ENCODE data around the gene NOX5. TPM values are rescaled to one million over a fixed set of nuclear protein-coding genes. Genes with fewer than 3 reads are reported as not detected.

The NOX5 gene
- total RNA-seq, 2 donors from 2014 or later: 0.16 to 0.19 TPM

DNA sequence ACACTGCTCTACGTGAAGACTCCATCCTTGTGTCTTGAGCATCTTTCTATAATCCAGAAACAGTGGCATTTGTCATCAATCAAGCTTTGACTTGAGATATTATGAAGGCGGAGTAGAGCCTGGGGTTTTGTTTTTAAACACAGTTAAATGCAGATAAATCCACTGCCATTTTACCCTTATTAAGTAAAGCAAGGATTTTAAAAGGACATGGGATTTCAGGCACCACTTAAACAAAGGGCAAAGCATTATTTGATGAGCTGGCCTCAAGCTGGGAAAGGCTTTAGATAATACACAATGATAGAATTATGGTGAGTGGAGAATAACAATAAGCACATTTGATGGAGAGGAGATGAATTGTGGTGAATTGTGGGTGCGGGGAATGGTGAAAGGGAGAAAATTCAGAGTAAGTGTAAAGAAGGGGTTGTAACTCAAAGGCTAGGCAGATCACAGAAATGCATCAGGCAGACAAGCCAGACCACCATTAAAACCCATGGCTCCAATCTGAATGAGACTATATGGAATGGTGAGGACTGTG lies 91.0 kb downstream of the NOX5 start:
- Histone ChIP-seq H3K27me3 (no peaks in the 10 kb centered on the region), H3K9me3 (no peaks in the 10 kb centered on the region), H3K36me3 (no peaks in the 10 kb centered on the region), H3K27ac (no peak overlapping the region), H3K4me3 (no peak overlapping the region), H3K4me1 (no peaks in the 10 kb centered on the region)
- TF ChIP-seq, protein P1, sequence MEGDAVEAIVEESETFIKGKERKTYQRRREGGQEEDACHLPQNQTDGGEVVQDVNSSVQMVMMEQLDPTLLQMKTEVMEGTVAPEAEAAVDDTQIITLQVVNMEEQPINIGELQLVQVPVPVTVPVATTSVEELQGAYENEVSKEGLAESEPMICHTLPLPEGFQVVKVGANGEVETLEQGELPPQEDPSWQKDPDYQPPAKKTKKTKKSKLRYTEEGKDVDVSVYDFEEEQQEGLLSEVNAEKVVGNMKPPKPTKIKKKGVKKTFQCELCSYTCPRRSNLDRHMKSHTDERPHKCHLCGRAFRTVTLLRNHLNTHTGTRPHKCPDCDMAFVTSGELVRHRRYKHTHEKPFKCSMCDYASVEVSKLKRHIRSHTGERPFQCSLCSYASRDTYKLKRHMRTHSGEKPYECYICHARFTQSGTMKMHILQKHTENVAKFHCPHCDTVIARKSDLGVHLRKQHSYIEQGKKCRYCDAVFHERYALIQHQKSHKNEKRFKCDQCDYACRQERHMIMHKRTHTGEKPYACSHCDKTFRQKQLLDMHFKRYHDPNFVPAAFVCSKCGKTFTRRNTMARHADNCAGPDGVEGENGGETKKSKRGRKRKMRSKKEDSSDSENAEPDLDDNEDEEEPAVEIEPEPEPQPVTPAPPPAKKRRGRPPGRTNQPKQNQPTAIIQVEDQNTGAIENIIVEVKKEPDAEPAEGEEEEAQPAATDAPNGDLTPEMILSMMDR (IDR thresholded peaks at IDR 0.05): no peak
- DNase-seq (ENCODE audit: low spot score): no peak

DNA sequence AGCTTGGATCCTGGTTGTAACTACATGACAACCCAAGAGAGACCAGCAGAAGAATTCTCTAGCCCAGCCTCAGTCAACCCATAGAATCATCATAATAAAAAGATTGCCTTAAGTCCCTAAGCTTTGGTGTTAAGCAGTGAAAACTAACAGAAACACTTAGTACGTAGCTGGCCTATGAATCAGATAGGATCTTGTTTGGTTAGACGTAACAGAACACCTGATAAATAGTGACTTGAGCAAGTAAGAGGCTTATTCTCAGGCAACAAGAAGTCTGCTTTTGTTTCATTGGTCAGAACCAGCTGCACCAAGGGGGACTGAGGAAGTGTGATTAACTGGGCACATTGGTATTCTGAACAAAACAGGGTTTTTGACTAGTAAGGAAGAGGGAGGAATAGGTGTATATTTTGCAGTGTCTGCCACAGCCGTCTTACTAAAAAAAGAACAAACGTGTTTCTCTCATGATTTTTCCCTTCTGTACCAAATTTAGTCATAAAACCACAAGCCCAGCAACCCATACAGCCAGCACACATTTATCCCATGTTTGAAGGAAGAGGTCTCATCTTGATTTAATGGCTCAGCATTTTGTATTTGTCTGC lies 92.6 kb downstream of the NOX5 start:
- no peaks in the 10 kb centered on the region for H3K27me3 ChIP-seq
- H3K36me3 ChIP-seq: no peaks in the 10 kb centered on the region
- no peak overlapping the region for H3K4me3 ChIP-seq
- H3K27ac ChIP-seq: no peak overlapping the region
- DNase-seq (ENCODE audit: low spot score): no peak
- no peaks in the 10 kb centered on the region for H3K9me3 ChIP-seq
- H3K4me1 ChIP-seq: no peaks in the 10 kb centered on the region
- TF ChIP-seq, protein P1 (IDR thresholded peaks at IDR 0.05): no peak

Other genes with a start within 250 kb of the NOX5 start
- gene ANP32A, start 193.8 kb upstream of the NOX5 start, total RNA-seq: 10 to 100 TPM; 60.9 to 69.2 TPM
- gene SPESP1, start 84.2 kb upstream of the NOX5 start, total RNA-seq: 1 to 10 TPM; 4.8 to 7.2 TPM
- gene GLCE, start 145.9 kb downstream of the NOX5 start, total RNA-seq: 1 to 10 TPM; 7.0 to 9.6 TPM

Measured in right atrium auricular region (tissue), 2 donors.